H1 (cell line): ENCODE results near the gene RUNX1. TPM values are rescaled to one million over a fixed set of nuclear protein-coding genes. Genes with fewer than 3 reads are reported as not detected.

Source experiments
- ATF2 ChIP-seq: IDR thresholded peaks from 2 replicates; pipeline ENCODE4 v1.6.1; 2012; ENCODE audit warnings: low read length, inconsistent platforms
- CREB1 ChIP-seq: IDR thresholded peaks from 2 replicates; pipeline ENCODE4 v1.6.1; 2012; ENCODE audit warnings: inconsistent platforms
- E2F6 ChIP-seq: IDR thresholded peaks from 2 replicates; pipeline ENCODE4 v1.6.1; 2012; ENCODE audit warnings: inconsistent platforms
- EZH2 ChIP-seq: fragments of 200-600 bp; sonication (generic); IDR thresholded peaks from 2 replicates; pipeline ENCODE4 v1.7.1; 2012; ENCODE audit warnings: low read depth, mild to moderate bottlenecking, moderate library complexity, low read length, inconsistent platforms; ENCODE audit not compliant: severe bottlenecking
- KDM1A ChIP-seq: fragments of 200-600, 300-600 bp; sonication (generic); IDR thresholded peaks from 2 replicates; pipeline ENCODE4 v1.7.1; 2016; ENCODE audit warnings: mild to moderate bottlenecking, low read length, borderline replicate concordance
- KDM5A ChIP-seq: fragments of 200-600 bp; IDR thresholded peaks from 2 replicates; pipeline ENCODE4 v1.7.1; 2012; ENCODE audit warnings: mild to moderate bottlenecking, low read length, inconsistent platforms, mixed read lengths
- RNF2 ChIP-seq: fragments of 200-900, 300-1000 bp; sonication (generic); IDR thresholded peaks from 2 replicates; pipeline ENCODE4 v1.7.1; 2016; ENCODE audit warnings: borderline replicate concordance, low read depth, mild to moderate bottlenecking, antibody characterized with exemption, low read length; ENCODE audit not compliant: poor library complexity, severe bottlenecking; ENCODE audit errors: missing control alignments
- SRF ChIP-seq: IDR thresholded peaks from 2 replicates; pipeline ENCODE4 v1.6.1; 2011; ENCODE audit warnings: mild to moderate bottlenecking, low read depth, low read length, moderate library complexity
- TAF1 ChIP-seq: IDR thresholded peaks from 2 replicates; pipeline ENCODE4 v1.6.1; 2011; ENCODE audit warnings: mild to moderate bottlenecking, low read depth, low read length
- TBP ChIP-seq: IDR thresholded peaks from 2 replicates; pipeline ENCODE4 v1.6.1; 2011; ENCODE audit warnings: low read depth, low read length, improper control_type of control experiment
- TEAD4 ChIP-seq: IDR thresholded peaks from 2 replicates; pipeline ENCODE4 v1.6.1; 2012; ENCODE audit warnings: low read depth, low read length, inconsistent platforms, mixed read lengths
- ZNF274 ChIP-seq: IDR thresholded peaks from 2 replicates; pipeline ENCODE4 v1.7.0; 2012; ENCODE audit warnings: low read length, borderline replicate concordance; ENCODE audit errors: extremely low read depth
- polyA plus RNA-seq, 7 experiments: library from polyadenylated mRNA; depleted of rRNA in 3 of 7; stranded (reverse) in 5 of 7; unstranded in 2 of 7; fragments of >200 nt in 5 of 7; fragments of 200-250 nt in 2 of 7; gene quantifications; 1 replicate in 5 of 7; 2 replicates in 1 of 7; 4 replicates in 1 of 7; pipeline versions ENCODE4 v1.2.1 to v1.2.3, GENCODE V29; 2011 to 2013; ENCODE audit warnings: missing spikeins in 2 of 7, mixed read lengths in 2 of 7
- total RNA-seq: library from RNA; stranded (reverse); fragmentation: NEBNext Ultra II Directional; extraction: Animal tissue kit (Norgen Biotek cat#: 25700); gene quantifications from 2 replicates; pipeline ENCODE4 v1.2.1, GENCODE V29; 2021

Gene RUNX1
- total and polyA plus RNA-seq, 2 of the 8 experiments (the other 6 are each of a cell fraction or from before 2014, with no cell fraction given): 0.20 to 0.60 TPM

GRCh38 chr21:34890724-34891612, 158.1 kb downstream of the RUNX1 start (continued):
- TF ChIP-seq KDM1A (no peak), KDM5A (no peak), SRF (no peak), RNF2 (peak; percentile 52), ATF2 (no peak), CREB1 (no peak), EZH2 (peak; percentile 90), TEAD4 (no peak), TBP (no peak), ZNF274 (no peak), TAF1 (no peak), E2F6 (no peak)
